Esophagus muscularis mucosa (tissue), 4 donors: Measurements from ENCODE around the gene KCNN4. TPM values are rescaled to one million over a fixed set of nuclear protein-coding genes. Genes with fewer than 3 reads are reported as not detected.

Experiments used
- DNase-seq: peaks from one replicate; pipeline ENCODE4 v3.0.0-alpha.2; 2017; ENCODE audit errors: extremely low spot score
- H3K27ac ChIP-seq, 4 donors: fragments of 200-600 bp; sonication (generic); replicated peaks in 1 of 4; 1 replicate in 3 of 4; 2 replicates in 1 of 4; pipeline ENCODE4 v1.5.1; 2016 to 2019; ENCODE audit warnings: mild to moderate bottlenecking in 1 of 4
- H3K27me3 ChIP-seq, 4 donors: fragments of 200-600 bp; sonication (generic); one replicate each; pipeline versions ENCODE4 v1.5.1 to v1.6.0; 2016 to 2019
- H3K36me3 ChIP-seq, 4 donors: fragments of 200-600 bp; sonication (generic); one replicate each; pipeline ENCODE4 v1.5.1; 2016 to 2019
- H3K4me1 ChIP-seq, 4 donors: fragments of 200-600 bp; sonication (generic); one replicate each; pipeline ENCODE4 v1.5.1; 2016 to 2019
- H3K4me3 ChIP-seq, 4 donors: fragments of 200-600 bp; sonication (generic); 1 replicate in 2 of 4; 2 replicates in 2 of 4; pipeline ENCODE4 v1.5.1; 2016 to 2019; ENCODE audit warnings: mild to moderate bottlenecking in 4 of 4, moderate library complexity in 1 of 4
- H3K9me3 ChIP-seq, 4 donors: fragments of 200-600 bp; sonication (generic); 1 replicate in 3 of 4; 2 replicates in 1 of 4; pipeline ENCODE4 v1.5.1; 2016 to 2019
- EP300 ChIP-seq: sonication (generic); formaldehyde crosslinking; IDR thresholded peaks from one replicate; pipeline ENCODE4 v1.6.1; 2017; ENCODE audit warnings: antibody characterized with exemption
- POLR2A ChIP-seq: fragments of 450-650 bp; IDR thresholded peaks from one replicate; pipeline ENCODE4 v1.6.1; 2017; ENCODE audit warnings: antibody characterized with exemption, moderate library complexity, mild to moderate bottlenecking, low read depth
- POLR2AphosphoS5 ChIP-seq, 2 donors: sonication (generic); formaldehyde crosslinking; IDR thresholded peaks; one replicate each; pipeline ENCODE4 v1.6.1; 2017; ENCODE audit warnings: antibody characterized with exemption in 2 of 2
- WGBS: methylation state at CpG from one replicate; pipeline ENCODE4 v1.1.5; 2018; 5-methylcytosine and 5-hydroxymethylcytosine counted together
- intact Hi-C: fragments of 100-400 bp; cut with DNase I; formaldehyde crosslinking; loops from one replicate; pipeline ENCODE4 v1.15.1; 2023
- total RNA-seq, 4 donors: library from RNA; depleted of rRNA; stranded (reverse); fragments of >200 nt; gene quantifications; one replicate each; pipeline versions ENCODE4 v1.1.0 to v1.2.1, GENCODE V29; 2016
- TF ChIP-seq, protein P1 (sequence below), 3 experiments: fragments of 200-600 bp in 2 of 3; fragments of 450-650 bp in 1 of 3; sonication (generic) in 2 of 3; IDR thresholded peaks; one replicate each; pipeline ENCODE4 v1.5.1; 2017 to 2019; ENCODE audit warnings: antibody characterized with exemption in 3 of 3, mild to moderate bottlenecking in 2 of 3, moderate library complexity in 1 of 3

Gene KCNN4
- total RNA-seq, 4 donors from 2014 or later, result 1.7 to 6.7 (median 1.9) TPM

DNA sequence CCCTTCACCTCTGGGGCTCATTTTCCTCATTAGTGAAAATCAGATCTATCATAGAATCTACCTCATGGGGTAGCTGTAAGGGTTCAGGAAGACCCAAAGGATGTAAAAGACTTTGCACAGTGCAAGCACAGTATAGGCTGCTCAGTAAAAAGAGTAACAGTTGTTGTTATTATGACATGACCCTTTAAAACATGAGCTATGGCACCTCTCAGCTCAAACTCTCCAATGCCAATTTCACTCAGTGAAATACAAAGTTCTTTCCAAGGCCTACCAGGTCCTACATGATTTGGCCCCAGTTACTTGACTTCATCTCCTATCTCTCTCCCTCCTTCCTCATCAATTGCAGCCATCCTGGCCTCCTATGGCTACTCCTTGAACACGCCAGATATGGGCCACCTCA, 30.9 kb downstream of the KCNN4 start:
- Histone ChIP-seq H3K9me3 (no peaks in the 10 kb centered on the region), H3K27ac (no peak overlapping the region), H3K4me1 (peaks cover 14 to 31% (median 28%) of the 10 kb centered on the region in 4 donors), H3K36me3 (peaks cover 27 to 68% (median 61%) of the 10 kb centered on the region in 4 donors), H3K4me3 (no peak overlapping the region), H3K27me3 (no peaks in the 10 kb centered on the region)
- TF ChIP-seq, protein P1, sequence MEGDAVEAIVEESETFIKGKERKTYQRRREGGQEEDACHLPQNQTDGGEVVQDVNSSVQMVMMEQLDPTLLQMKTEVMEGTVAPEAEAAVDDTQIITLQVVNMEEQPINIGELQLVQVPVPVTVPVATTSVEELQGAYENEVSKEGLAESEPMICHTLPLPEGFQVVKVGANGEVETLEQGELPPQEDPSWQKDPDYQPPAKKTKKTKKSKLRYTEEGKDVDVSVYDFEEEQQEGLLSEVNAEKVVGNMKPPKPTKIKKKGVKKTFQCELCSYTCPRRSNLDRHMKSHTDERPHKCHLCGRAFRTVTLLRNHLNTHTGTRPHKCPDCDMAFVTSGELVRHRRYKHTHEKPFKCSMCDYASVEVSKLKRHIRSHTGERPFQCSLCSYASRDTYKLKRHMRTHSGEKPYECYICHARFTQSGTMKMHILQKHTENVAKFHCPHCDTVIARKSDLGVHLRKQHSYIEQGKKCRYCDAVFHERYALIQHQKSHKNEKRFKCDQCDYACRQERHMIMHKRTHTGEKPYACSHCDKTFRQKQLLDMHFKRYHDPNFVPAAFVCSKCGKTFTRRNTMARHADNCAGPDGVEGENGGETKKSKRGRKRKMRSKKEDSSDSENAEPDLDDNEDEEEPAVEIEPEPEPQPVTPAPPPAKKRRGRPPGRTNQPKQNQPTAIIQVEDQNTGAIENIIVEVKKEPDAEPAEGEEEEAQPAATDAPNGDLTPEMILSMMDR (IDR thresholded peaks at IDR 0.05), result no peak
- TF ChIP-seq POLR2A, result no peak
- TF ChIP-seq EP300, result no peak
- no peak for TF ChIP-seq POLR2AphosphoS5 (IDR thresholded peaks at IDR 0.05)
- intact Hi-C loops, result no loop called here
- DNase-seq, result no peak
- WGBS, result 92% methylated on average over 1 of the region's 1 CpG

DNA sequence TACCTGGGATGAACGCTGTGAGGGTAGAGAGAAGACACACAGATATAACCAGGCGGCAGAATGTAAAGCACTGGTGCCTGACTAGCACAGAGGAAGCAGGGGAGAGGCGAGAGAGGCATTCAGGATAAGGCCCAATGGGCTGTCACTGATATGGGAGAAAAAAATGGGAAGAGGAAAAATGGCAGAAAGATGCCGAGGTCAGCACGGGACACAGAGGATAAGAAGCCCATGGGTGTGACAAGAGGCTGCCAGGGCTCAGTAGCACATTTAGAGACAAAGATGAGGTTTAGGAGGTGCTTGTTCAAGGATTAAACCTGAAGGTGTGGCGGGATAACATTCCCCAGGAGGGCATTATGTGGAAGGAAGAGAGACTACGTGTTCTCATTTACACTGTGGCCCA, 31.6 kb downstream of the KCNN4 start:
- WGBS, result 91% methylated on average over 7 of the region's 7 CpGs
- peaks cover 27 to 76% (median 68%) of the 10 kb centered on the region in 4 donors for H3K36me3 ChIP-seq

DNA sequence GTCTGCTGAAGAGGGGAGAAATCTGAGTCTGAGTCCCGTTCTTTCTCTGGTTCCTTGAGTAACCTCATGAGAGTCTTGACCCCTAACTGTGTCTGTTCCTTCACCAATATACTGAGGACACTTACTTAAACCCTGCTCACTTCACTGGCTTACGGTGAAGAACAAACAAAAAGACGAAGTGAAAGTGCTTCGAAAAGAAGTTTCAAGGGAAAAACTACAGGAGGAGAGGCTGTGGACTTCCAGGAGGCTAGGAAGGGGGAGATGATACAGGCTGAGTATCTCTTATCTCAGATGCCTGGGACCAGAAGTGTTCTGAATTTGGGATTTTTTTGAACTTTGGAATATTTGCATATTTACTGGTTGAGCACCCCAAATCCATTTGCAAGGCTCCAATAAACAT, 32.1 kb downstream of the KCNN4 start:
- intact Hi-C loops, result no loop called here
- DNase-seq, result no peak
- H3K36me3 ChIP-seq, result peaks cover 27 to 80% (median 73%) of the 10 kb centered on the region in 4 donors
- H3K4me1 ChIP-seq, result peaks cover 9 to 26% (median 22%) of the 10 kb centered on the region in 4 donors
- H3K27ac ChIP-seq, result no peak overlapping the region
- H3K4me3 ChIP-seq, result no peak overlapping the region
- H3K27me3 ChIP-seq, result no peaks in the 10 kb centered on the region
- no peak for TF ChIP-seq EP300
- H3K9me3 ChIP-seq, result no peaks in the 10 kb centered on the region
- WGBS, result 80% methylated on average over 4 of the region's 4 CpGs

More for the DNA sequence above, 31.6 kb downstream of the KCNN4 start:
- Histone ChIP-seq H3K4me3 (no peak overlapping the region), H3K27me3 (no peaks in the 10 kb centered on the region), H3K27ac (no peak overlapping the region), H3K9me3 (no peaks in the 10 kb centered on the region), H3K4me1 (peaks cover 13 to 31% (median 27%) of the 10 kb centered on the region in 4 donors)
- DNase-seq, result no peak
- intact Hi-C loops, result no loop called here
- TF ChIP-seq POLR2AphosphoS5 (IDR thresholded peaks at IDR 0.05) (no peak), EP300 (no peak), POLR2A (no peak)
- TF ChIP-seq, protein P1 (IDR thresholded peaks at IDR 0.05), result no peak

DNA sequence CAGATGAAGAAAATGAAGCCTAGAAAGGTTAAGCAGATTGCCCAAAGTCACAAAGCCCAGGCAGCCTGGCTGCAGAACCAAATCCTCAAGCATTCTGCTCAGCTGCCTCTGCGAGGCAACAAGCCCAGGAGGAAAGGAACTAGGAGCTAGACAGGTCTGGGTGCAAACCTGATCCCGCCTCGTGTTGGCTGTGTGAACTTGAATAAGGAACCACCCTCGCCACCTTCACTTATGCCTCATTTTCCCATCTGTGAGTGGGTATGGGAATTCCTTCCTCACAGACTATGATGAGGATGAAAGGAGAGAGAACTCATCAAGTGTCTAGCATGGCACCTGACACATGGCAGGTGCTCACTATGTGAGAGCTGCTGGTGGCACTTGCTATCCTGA, 32.6 kb downstream of the KCNN4 start:
- intact Hi-C loops, result no loop called here
- H3K27ac ChIP-seq, result no peak overlapping the region

DNA sequence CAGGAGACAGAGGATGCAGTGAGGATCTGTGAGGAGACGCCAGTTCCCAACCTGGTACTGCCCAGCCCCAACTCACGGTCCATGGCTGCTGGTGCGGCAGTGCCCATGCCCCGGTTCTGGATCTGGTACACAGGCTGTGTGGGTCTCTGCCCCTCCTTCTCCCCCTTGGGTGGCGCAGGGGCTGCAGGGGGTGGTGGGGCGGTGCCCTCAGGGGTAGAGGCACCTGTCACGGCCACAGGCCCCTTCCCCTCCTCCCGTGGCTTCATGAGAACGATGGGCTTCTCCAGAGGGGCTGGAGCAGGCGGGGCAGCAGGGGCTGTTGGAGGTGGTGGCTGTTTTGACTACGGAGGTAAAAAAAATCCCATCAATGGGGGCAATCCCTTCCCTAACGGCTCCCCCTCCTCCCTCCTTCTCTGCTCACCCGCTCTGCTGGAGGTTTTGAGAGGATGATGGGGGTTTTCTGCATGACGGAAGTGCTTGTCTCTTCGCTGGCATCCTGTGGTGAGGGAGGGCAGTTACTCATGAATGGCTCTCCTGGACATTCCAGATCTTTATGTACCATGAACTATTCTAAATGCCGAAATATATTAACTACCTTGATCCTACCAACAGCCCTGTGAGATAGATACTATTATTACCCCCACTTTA, 33.1 kb downstream of the KCNN4 start:
- 90% methylated on average over 13 of the region's 16 CpGs for WGBS
- Histone ChIP-seq H3K36me3 (peaks cover 27 to 90% (median 83%) of the 10 kb centered on the region in 4 donors), H3K9me3 (no peaks in the 10 kb centered on the region), H3K4me1 (peaks cover 0 to 20% (median 16%) of the 10 kb centered on the region in 4 donors), H3K27ac (no peak overlapping the region), H3K4me3 (no peak overlapping the region), H3K27me3 (no peaks in the 10 kb centered on the region)
- TF ChIP-seq POLR2A (no peak), POLR2AphosphoS5 (IDR thresholded peaks at IDR 0.05) (no peak), EP300 (no peak)
- TF ChIP-seq, protein P1 (IDR thresholded peaks at IDR 0.05), result no peak
- no peak for DNase-seq
- intact Hi-C loops, result no loop called here

More for the DNA sequence above, 32.6 kb downstream of the KCNN4 start:
- Histone ChIP-seq H3K36me3 (peaks cover 27 to 85% (median 78%) of the 10 kb centered on the region in 4 donors), H3K4me3 (no peak overlapping the region), H3K9me3 (no peaks in the 10 kb centered on the region), H3K27me3 (no peaks in the 10 kb centered on the region), H3K4me1 (peaks cover 4 to 21% (median 20%) of the 10 kb centered on the region in 4 donors)
- DNase-seq, result no peak
- TF ChIP-seq POLR2A (no peak), EP300 (no peak), POLR2AphosphoS5 (IDR thresholded peaks at IDR 0.05) (no peak)
- TF ChIP-seq, protein P1 (IDR thresholded peaks at IDR 0.05), result no peak
- WGBS, result 96% methylated on average over 4 of the region's 4 CpGs
